Stimulated activated CD8-positive, alpha-beta memory T cell treated with anti-CD3 and anti-CD28 coated beads, Interleukin-15, amount 100 ng/mL, for 4 hours (primary cell): ENCODE data around the gene YOD1.

Experiments used
- DNase-seq, 2 donors: peaks; one replicate each; pipeline ENCODE4 v3.0.0-alpha.2; 2020; ENCODE audit warnings: low read depth in 2 of 2

YOD1 gene

GRCh38 chr1:207007352-207008033, 43.5 kb downstream of the YOD1 start:
- no peak for DNase-seq

- no peak for DNase-seq
Observed at GRCh38 chr1:207006914-207007313, 44.1 kb downstream of the YOD1 start.

GRCh38 chr1:207006083-207006482, 44.9 kb downstream of the YOD1 start:
- DNase-seq, result no peak

GRCh38 chr1:207004931-207005830, 45.8 kb downstream of the YOD1 start:
- DNase-seq, result no peak

GRCh38 chr1:207003210-207003609, 47.8 kb downstream of the YOD1 start:
- no peak for DNase-seq

GRCh38 chr1:207002724-207003146, 48.3 kb downstream of the YOD1 start:
- DNase-seq, result no peak

GRCh38 chr1:207001492-207002245, 49.3 kb downstream of the YOD1 start:
- DNase-seq, result no peak

GRCh38 chr1:207000651-207001291, 50.2 kb downstream of the YOD1 start:
- DNase-seq, result no peak

GRCh38 chr1:206998816-206999215, 52.2 kb downstream of the YOD1 start:
- DNase-seq, result no peak
